T-helper 1 cell treated with Interleukin-12 subunit alpha and Interleukin-12 subunit beta and Interleukin-4 antibody, amounts not matched to agents 30 μg/mL and 1 μg/mL, for 36 hours (primary cell): ENCODE results near the gene SMIM30.
"Not testable (repeated sequence)": the region's sequence is repeated elsewhere in the genome, so short reads cannot be mapped to it uniquely, and the experiment has no call there.

Source experiments
- H3K27ac Mint-ChIP-seq: one replicate; pipeline ENCODE4 v1.8.0; 2021; ENCODE audit warnings: mild to moderate bottlenecking, mixed read lengths
- H3K27me3 Mint-ChIP-seq: one replicate; pipeline ENCODE4 v1.8.0; 2021; ENCODE audit warnings: low read depth, mixed read lengths
- H3K36me3 Mint-ChIP-seq: one replicate; pipeline ENCODE4 v1.8.0; 2021; ENCODE audit warnings: low read depth, mixed read lengths
- H3K4me1 Mint-ChIP-seq: one replicate; pipeline ENCODE4 v1.8.0; 2021; ENCODE audit warnings: low read depth, mixed read lengths
- H3K4me3 Mint-ChIP-seq: one replicate; pipeline ENCODE4 v1.8.0; 2021; ENCODE audit warnings: mild to moderate bottlenecking, moderate library complexity, mixed read lengths
- H3K9me3 Mint-ChIP-seq: one replicate; pipeline ENCODE4 v1.8.0; 2021; ENCODE audit warnings: mixed read lengths

SMIM30 gene

GRCh38 chr7:113128031-113128430 is 9.7 kb upstream of the SMIM30 start:
- Mint-ChIP-seq H3K4me1 (peaks cover 3% of the 10 kb centered on the region), H3K27ac (no peak overlapping the region), H3K27me3 (no peaks in the 10 kb centered on the region), H3K9me3 (no peaks in the 10 kb centered on the region), H3K4me3 (no peak overlapping the region), H3K36me3 (no peaks in the 10 kb centered on the region)

- H3K9me3 Mint-ChIP-seq = no peaks in the 10 kb centered on the region
- no peaks in the 10 kb centered on the region for H3K27me3 Mint-ChIP-seq
- no peak overlapping the region for H3K4me3 Mint-ChIP-seq
- H3K27ac Mint-ChIP-seq = no peak overlapping the region
- no peaks in the 10 kb centered on the region for H3K36me3 Mint-ChIP-seq
- peaks cover 6% of the 10 kb centered on the region for H3K4me1 Mint-ChIP-seq
Observed at GRCh38 chr7:113125728-113126127, 7.4 kb upstream of the SMIM30 start.

GRCh38 chr7:113122744-113123143 is 4.4 kb upstream of the SMIM30 start:
- Mint-ChIP-seq H3K27me3 (no peaks in the 10 kb centered on the region), H3K4me1 (peaks cover 12% of the 10 kb centered on the region), H3K4me3 (no peak overlapping the region), H3K27ac (no peak overlapping the region), H3K9me3 (no peaks in the 10 kb centered on the region), H3K36me3 (peaks cover under 1% of the 10 kb centered on the region)

- Mint-ChIP-seq H3K27ac (no peak overlapping the region), H3K36me3 (peaks cover 4% of the 10 kb centered on the region)
Observed at GRCh38 chr7:113120647-113121046, 2.3 kb upstream of the SMIM30 start.

GRCh38 chr7:113119429-113119828 is 1.1 kb upstream of the SMIM30 start:
- H3K9me3 Mint-ChIP-seq = no peaks in the 10 kb centered on the region
- peaks cover 4% of the 10 kb centered on the region for H3K36me3 Mint-ChIP-seq
- H3K27ac Mint-ChIP-seq = no peak overlapping the region
- H3K4me1 Mint-ChIP-seq = peaks cover 17% of the 10 kb centered on the region
- no peaks in the 10 kb centered on the region for H3K27me3 Mint-ChIP-seq
- no peak overlapping the region for H3K4me3 Mint-ChIP-seq

More at GRCh38 chr7:113120647-113121046, 2.3 kb upstream of the SMIM30 start:
- Mint-ChIP-seq H3K9me3 (no peaks in the 10 kb centered on the region), H3K4me3 (no peak overlapping the region), H3K4me1 (peaks cover 17% of the 10 kb centered on the region), H3K27me3 (no peaks in the 10 kb centered on the region)

GRCh38 chr7:113117374-113117774 is 980 bp downstream of the SMIM30 start:
- not testable (repeated sequence) for H3K36me3 Mint-ChIP-seq, H3K27me3 Mint-ChIP-seq, H3K9me3 Mint-ChIP-seq
- Mint-ChIP-seq H3K27ac (peak overlapping the region; percentile 43), H3K4me3 (peak overlapping the region; percentile 56), H3K4me1 (peaks cover 16% of the 10 kb centered on the region)

- H3K27ac Mint-ChIP-seq = no peak overlapping the region
- H3K4me3 Mint-ChIP-seq = no peak overlapping the region
- H3K36me3 Mint-ChIP-seq = peaks cover 6% of the 10 kb centered on the region
- no peaks in the 10 kb centered on the region for H3K27me3 Mint-ChIP-seq
- H3K4me1 Mint-ChIP-seq = peaks cover 12% of the 10 kb centered on the region
- no peaks in the 10 kb centered on the region for H3K9me3 Mint-ChIP-seq
Observed at GRCh38 chr7:113113912-113114311, 4.4 kb downstream of the SMIM30 start.

- H3K27me3 Mint-ChIP-seq = no peaks in the 10 kb centered on the region
- H3K9me3 Mint-ChIP-seq = no peaks in the 10 kb centered on the region
- no peak overlapping the region for H3K4me3 Mint-ChIP-seq
- peaks cover 2% of the 10 kb centered on the region for H3K36me3 Mint-ChIP-seq
- H3K27ac Mint-ChIP-seq = no peak overlapping the region
- peaks cover 5% of the 10 kb centered on the region for H3K4me1 Mint-ChIP-seq
Observed at GRCh38 chr7:113109718-113110117, 8.6 kb downstream of the SMIM30 start.

- H3K4me3 Mint-ChIP-seq = no peak overlapping the region
- no peaks in the 10 kb centered on the region for H3K4me1 Mint-ChIP-seq
- H3K27ac Mint-ChIP-seq = no peak overlapping the region
- no peaks in the 10 kb centered on the region for H3K36me3 Mint-ChIP-seq
- peaks cover under 1% of the 10 kb centered on the region for H3K27me3 Mint-ChIP-seq
- H3K9me3 Mint-ChIP-seq = no peaks in the 10 kb centered on the region
Observed at GRCh38 chr7:113100121-113100603, 18.2 kb downstream of the SMIM30 start.

- H3K27ac Mint-ChIP-seq = no peak overlapping the region
- H3K27me3 Mint-ChIP-seq = peaks cover 2% of the 10 kb centered on the region
- no peaks in the 10 kb centered on the region for H3K9me3 Mint-ChIP-seq
Observed at GRCh38 chr7:113099284-113099919, 19.0 kb downstream of the SMIM30 start.

GRCh38 chr7:113094517-113095249 is 23.7 kb downstream of the SMIM30 start:
- H3K9me3 Mint-ChIP-seq = no peaks in the 10 kb centered on the region
- H3K4me3 Mint-ChIP-seq = no peak overlapping the region
- H3K4me1 Mint-ChIP-seq = no peaks in the 10 kb centered on the region
- no peak overlapping the region for H3K27ac Mint-ChIP-seq
- H3K27me3 Mint-ChIP-seq = peaks cover 6% of the 10 kb centered on the region
- H3K36me3 Mint-ChIP-seq = no peaks in the 10 kb centered on the region

More at GRCh38 chr7:113099284-113099919, 19.0 kb downstream of the SMIM30 start:
- Mint-ChIP-seq H3K4me1 (no peaks in the 10 kb centered on the region), H3K4me3 (no peak overlapping the region), H3K36me3 (no peaks in the 10 kb centered on the region)

- Mint-ChIP-seq H3K36me3 (no peaks in the 10 kb centered on the region), H3K27me3 (peaks cover 6% of the 10 kb centered on the region), H3K9me3 (no peaks in the 10 kb centered on the region), H3K27ac (no peak overlapping the region), H3K4me3 (no peak overlapping the region), H3K4me1 (no peaks in the 10 kb centered on the region)
Observed at GRCh38 chr7:113093561-113093960, 24.8 kb downstream of the SMIM30 start.

GRCh38 chr7:113092762-113093161 is 25.6 kb downstream of the SMIM30 start:
- H3K27ac Mint-ChIP-seq = no peak overlapping the region
- H3K9me3 Mint-ChIP-seq = no peaks in the 10 kb centered on the region
- peaks cover 14% of the 10 kb centered on the region for H3K27me3 Mint-ChIP-seq
- H3K4me3 Mint-ChIP-seq = no peak overlapping the region
- no peaks in the 10 kb centered on the region for H3K36me3 Mint-ChIP-seq
- H3K4me1 Mint-ChIP-seq = no peaks in the 10 kb centered on the region

- Mint-ChIP-seq H3K27ac (no peak overlapping the region), H3K27me3 (peaks cover 48% of the 10 kb centered on the region), H3K4me3 (no peak overlapping the region), H3K9me3 (no peaks in the 10 kb centered on the region), H3K4me1 (peaks cover 12% of the 10 kb centered on the region), H3K36me3 (no peaks in the 10 kb centered on the region)
Observed at GRCh38 chr7:113087071-113087998, 31.0 kb downstream of the SMIM30 start.
